Central memory CD4-positive, alpha-beta T cell (primary cell): ENCODE data around the gene SLC16A8.
"Not testable (repeated sequence)": the region's sequence is repeated elsewhere in the genome, so short reads cannot be mapped to it uniquely, and the experiment has no call there.

Source experiments
- DNase-seq: peaks from one replicate; pipeline ENCODE4 v3.0.0; 2022

SLC16A8 gene

DNA sequence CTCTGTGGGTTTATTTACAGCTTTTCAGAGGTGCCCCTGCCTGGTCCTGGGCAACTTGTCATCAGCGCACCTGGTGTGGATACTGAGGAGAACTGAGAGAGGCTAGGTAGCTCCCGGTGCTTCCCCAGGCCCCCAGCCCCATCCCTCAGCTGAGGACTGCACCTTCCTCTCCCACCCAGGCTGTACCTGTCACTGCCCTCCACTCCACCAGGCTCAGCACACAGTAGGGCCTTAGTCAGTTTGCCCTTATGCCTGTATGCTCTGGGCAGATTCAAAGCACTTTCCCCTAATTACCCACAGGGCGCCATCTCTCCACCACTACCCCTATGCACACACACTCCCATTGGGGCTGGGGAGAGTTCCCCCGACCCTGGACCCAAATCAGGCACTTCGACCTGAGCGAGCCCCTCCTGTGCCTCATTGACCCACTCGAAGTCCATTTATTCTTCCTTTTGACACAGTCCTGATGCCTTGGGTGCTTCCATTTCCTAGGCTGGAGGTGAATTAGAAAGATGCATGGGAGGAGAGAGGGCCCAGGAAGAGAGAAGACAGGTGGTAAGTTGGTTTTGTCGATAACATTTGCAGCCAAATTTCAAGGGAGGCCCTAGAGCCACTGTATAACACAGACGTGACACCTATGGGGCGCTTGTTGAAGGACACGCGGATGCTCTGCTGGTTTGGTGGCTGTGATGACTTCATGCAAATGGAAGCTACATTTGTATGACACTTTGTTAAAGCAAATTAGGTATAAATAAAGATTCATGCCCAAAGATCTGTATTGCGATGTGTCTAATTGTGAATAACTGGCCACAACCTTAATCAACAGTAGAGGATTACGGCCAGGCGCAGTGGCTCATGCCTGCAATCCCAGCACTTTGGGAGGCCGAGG, 40.6 kb downstream of the SLC16A8 start:
- no peak for DNase-seq

- DNase-seq = no peak
These were observed 41.5 kb downstream of the SLC16A8 start for GRCh38 chr22:38042488-38042790.

- DNase-seq = no peak
These were observed 42.1 kb downstream of the SLC16A8 start for GRCh38 chr22:38041760-38042487.

GRCh38 chr22:38040953-38041759, 42.8 kb downstream of the SLC16A8 start:
- no peak for DNase-seq

GRCh38 chr22:38038890-38039812, 44.8 kb downstream of the SLC16A8 start:
- no peak for DNase-seq

GRCh38 chr22:38038426-38038825, 45.6 kb downstream of the SLC16A8 start:
- DNase-seq = no peak

DNA sequence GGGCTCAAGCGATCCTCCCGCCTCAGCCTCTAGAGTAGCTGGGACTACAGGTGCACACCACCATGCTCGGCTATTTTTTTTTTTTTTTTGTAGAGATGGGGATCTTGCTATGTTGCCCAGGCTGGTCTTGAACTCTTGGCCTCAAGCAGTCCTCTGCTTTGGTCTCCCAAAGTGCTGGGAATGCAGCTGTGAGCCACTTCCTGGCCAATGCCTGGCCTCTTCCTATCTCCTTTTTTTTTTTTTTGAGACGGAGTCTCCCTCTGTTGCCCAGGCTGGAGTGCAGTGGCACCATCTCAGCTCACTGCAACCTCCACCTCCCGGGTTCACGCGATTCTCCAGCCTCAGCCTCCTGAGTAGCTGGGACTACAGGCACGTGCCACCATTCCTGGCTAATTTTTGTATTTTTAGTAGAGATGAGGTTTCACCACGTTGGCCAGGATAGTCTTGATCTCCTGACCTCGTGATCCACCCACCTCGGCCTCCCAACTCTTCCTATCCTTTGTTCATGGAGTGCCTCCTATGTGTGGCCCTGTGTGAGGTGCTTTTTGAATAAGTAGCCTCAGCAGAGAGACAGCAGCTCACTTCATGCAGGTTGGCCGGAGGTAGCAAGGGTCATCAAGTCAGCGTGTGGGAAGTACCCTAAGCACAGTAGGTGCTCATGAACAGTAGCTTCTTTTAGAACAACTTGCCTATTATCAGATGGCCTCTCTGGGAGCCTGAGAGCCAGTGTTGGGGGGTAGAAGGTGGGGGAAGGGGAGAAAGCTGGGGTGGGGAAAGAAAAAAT, 46.4 kb downstream of the SLC16A8 start:
- not testable (repeated sequence) for DNase-seq

- DNase-seq = no peak
These were observed 47.5 kb downstream of the SLC16A8 start for GRCh38 chr22:38036392-38037062.

- no peak for DNase-seq
These were observed 48.5 kb downstream of the SLC16A8 start for GRCh38 chr22:38035530-38035885.

DNA sequence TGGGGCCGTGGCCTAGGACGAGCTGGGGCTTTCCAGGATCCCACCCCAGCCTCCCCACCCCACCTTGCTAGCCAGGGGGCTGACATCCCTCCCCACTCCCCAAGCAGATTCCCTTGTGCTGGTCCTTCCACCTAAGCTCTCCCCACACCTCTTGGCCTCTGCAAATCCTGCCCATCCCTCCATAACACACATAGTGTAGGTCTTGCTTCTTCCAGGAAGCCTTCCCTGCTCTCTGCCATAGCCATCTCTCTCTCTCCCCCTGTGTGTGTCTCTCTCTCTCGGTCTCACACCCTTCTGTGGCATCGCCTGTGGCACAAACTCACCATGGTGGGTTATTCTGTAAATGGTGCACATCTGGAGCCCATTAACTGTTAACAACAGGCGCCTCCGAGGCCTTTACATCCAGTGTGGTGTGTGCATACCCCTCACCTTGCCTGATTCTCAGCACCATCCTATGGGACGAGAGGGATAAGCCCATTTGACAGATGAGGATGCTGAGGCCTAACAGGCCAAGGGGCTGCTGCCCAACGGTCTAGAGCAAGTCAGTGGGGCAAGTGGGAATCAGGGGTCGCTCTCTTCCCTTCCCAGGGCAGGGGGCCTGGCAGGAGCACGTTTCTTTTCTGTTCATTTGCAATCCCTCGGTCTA, 49.0 kb downstream of the SLC16A8 start:
- no peak for DNase-seq

DNA sequence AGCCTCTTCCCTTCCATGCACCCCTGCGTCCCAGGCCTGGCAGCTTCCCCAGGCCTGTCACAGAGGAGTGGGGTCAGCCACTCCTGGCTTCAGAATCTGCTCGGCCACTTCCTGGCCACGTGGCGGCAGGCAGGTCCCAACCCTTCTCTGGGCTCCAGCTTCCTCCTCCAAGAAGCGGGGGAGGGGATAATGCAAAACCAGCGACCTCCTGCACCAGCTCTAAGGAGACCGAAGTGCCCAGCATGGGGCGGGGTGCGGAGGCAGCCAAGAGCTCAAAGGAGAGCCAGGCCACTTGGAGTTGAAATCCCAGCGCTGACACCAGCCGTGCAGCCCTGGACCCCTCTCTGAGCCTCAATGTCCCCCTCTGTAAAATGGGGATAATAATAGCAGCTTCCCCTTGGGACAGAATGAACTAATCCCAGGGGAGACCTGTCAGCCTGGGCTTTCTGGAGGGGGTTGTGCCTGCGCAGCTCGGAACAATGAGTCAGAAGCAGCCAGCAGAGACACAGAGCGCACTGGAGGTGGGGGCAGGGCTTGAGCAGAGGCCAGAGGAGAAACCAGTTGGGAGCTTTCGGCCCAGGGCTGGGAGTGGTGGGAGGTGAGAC, 49.6 kb downstream of the SLC16A8 start:
- no peak for DNase-seq

DNA sequence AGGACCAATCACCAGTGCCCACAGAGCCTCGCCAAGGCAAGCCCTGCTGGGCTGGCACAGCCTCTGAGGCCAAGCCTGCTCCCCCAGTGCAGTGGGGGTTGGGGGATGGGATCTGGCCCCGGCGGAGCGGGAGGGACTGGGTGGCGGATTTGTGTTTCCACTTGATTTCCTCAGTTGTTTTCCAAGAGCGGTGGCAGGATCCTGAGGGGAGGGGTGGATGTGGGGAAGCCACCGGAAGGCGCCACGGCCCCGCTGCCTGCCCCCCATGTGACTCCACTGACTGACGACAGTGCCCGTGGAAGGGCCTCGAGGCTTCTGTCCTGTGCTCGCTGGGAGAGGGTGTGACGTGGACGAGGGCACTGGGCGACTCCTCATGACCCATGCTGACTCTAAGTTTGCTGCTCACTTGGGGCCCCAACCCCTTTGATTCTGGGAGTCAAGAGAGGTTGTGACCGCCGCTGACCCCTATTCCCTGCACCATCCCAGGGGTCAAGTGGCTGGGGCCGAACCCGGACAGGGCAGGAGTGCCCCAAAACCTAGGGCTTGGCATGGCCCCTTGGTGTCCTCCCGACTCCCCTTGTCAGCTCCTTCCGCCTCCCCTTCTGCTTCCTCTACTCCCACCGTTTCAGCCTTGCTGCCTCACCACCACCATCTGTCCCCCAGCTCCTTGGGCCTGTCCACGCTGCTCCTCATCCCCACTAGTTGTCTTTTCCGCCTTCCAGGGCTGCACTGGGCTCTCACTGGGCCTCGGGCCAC, 50.3 kb downstream of the SLC16A8 start:
- DNase-seq = no peak

GRCh38 chr22:38032681-38033521, 51.1 kb downstream of the SLC16A8 start:
- no peak for DNase-seq

DNA sequence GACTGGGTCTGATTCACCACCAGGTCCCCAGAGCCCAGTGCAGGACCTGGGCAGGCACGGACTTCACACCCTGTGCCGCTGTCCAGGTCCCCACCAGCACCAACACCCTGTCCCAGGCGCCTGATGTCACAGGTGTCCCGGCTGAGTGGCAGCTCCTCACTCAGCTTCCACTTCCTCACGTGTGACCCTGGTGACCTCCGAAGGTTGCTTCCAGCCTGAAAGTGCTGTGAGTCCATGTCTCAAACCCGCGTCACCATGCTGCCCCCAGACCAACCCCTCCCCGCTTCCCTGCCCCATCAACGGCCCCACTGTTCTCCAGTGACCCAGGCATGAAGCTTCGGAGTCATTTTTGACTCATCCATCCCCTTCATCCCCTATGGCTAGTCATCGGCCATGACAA, 52.5 kb downstream of the SLC16A8 start:
- DNase-seq = no peak

- DNase-seq = no peak
These were observed 53.5 kb downstream of the SLC16A8 start for GRCh38 chr22:38030311-38031133.

- no peak for DNase-seq
These were observed 54.1 kb downstream of the SLC16A8 start for GRCh38 chr22:38029901-38030300.

- no peak for DNase-seq
These were observed 54.6 kb downstream of the SLC16A8 start for GRCh38 chr22:38029370-38029769.
